K562 (cell line): ENCODE data around the gene ELFN2. TPM values are rescaled to one million over a fixed set of nuclear protein-coding genes. Genes with fewer than 3 reads are reported as not detected.

Experiments used
- ATAC-seq: fragments of 200-7000 bp; cut with Tn5 transposase; 3 replicates; pipeline ENCODE4 v1.9.1; 2020; ENCODE audit warnings: moderate library complexity
- BruUV-seq: library from RNA; stranded (reverse); fragments of 400-500 nt; replicated peaks from 2 replicates; lab custom pipeline; 2021; lab: Mats Ljungman, UMichigan
- CTCF ChIA-PET: fragments of 300-600 bp; formaldehyde crosslinking; extraction: SDS; loops from one replicate; lab custom pipeline; 2021; ENCODE audit warnings: low intra/inter-chr PET ratio; lab: Yijun Ruan, JAX
- POLR2A ChIA-PET: fragments of 300-600, 350-650 bp; sonication (Branson Sonifier 250); formaldehyde crosslinking; extraction: SDS; loops from one replicate; lab custom pipeline; 2021; ENCODE audit warnings: antibody characterized with exemption, inconsistent platforms; lab: Yijun Ruan, JAX
- DNase-seq, 4 experiments: peaks; one replicate each; pipeline versions ENCODE4 v3.0.0 to v3.0.0-alpha.2; 2011 to 2018; ENCODE audit warnings: low spot score in 3 of 4, mixed read lengths in 3 of 4; ENCODE audit errors: extremely low read depth in 1 of 4
- FAIRE-seq: peaks from 2 replicates; lab custom pipeline; 2011; peaks lifted over from hg19 to GRCh38; lab: Jason Lieb, UNC
- H2AFZ ChIP-seq: 2 replicates; pipeline ENCODE4 v1.6.0; 2011; ENCODE audit warnings: low read depth, low read length, control low read depth, inconsistent platforms
- H3K27ac ChIP-seq: fragments of 200-600 bp; 3 replicates; pipeline ENCODE4 v1.8.0; 2011; ENCODE audit warnings: low read depth, mild to moderate bottlenecking, control low read depth, inconsistent platforms, low read length, moderate library complexity, mixed read lengths; ENCODE audit errors: extremely low read depth
- H3K27me3 ChIP-seq, 2 experiments: fragments of 300-600 bp in 1 of 2; 2 replicates in 1 of 2; 3 replicates in 1 of 2; pipeline versions ENCODE4 v1.6.0 to v1.8.0; 2011; ENCODE audit warnings: inconsistent platforms in 2 of 2, low read length in 2 of 2, mild to moderate bottlenecking in 1 of 2, mixed read lengths in 1 of 2, moderate library complexity in 1 of 2; ENCODE audit not compliant: control insufficient read depth in 2 of 2, insufficient read depth in 2 of 2
- H3K36me3 ChIP-seq: fragments of 300-600 bp; 3 replicates; pipeline ENCODE4 v1.8.0; 2011; ENCODE audit warnings: mild to moderate bottlenecking, low read length, inconsistent platforms; ENCODE audit not compliant: control insufficient read depth, insufficient read depth
- H3K4me1 ChIP-seq, 2 experiments: fragments of 200-600 bp in 1 of 2; replicated peaks in 1 of 2; 2 replicates in 1 of 2; 3 replicates in 1 of 2; pipeline versions ENCODE4 v1.5.1 to v1.8.0; 2011; ENCODE audit warnings: inconsistent platforms in 2 of 2, low read length in 2 of 2, mild to moderate bottlenecking in 1 of 2, mixed read lengths in 1 of 2, moderate library complexity in 1 of 2; ENCODE audit not compliant: control insufficient read depth in 2 of 2, insufficient read depth in 2 of 2
- H3K4me2 ChIP-seq: 2 replicates; pipeline ENCODE4 v1.6.1; 2011; ENCODE audit warnings: low read length, control low read depth, inconsistent platforms, mixed read lengths; ENCODE audit not compliant: insufficient read depth
- H3K4me3 ChIP-seq: fragments of 200-600 bp; sonication (generic), shearing (Covaris generic); 2 replicates; pipeline ENCODE4 v1.5.1; 2016; ENCODE audit warnings: control low read depth, inconsistent platforms
- H3K79me2 ChIP-seq: fragments of 200-600 bp; 3 replicates; pipeline ENCODE4 v1.8.0; 2011; ENCODE audit warnings: low read length, inconsistent platforms; ENCODE audit not compliant: control insufficient read depth, insufficient read depth
- H3K9ac ChIP-seq, 2 experiments: 2 replicates each; pipeline versions ENCODE4 v1.6.0 to v1.6.1; 2011; ENCODE audit warnings: low read depth in 2 of 2, low read length in 2 of 2, control low read depth in 1 of 2, inconsistent platforms in 1 of 2, mild to moderate bottlenecking in 1 of 2, mixed read lengths in 1 of 2; ENCODE audit not compliant: insufficient read depth in 1 of 2
- H3K9me1 ChIP-seq: one replicate; pipeline ENCODE4 v1.6.0; 2011; ENCODE audit warnings: inconsistent platforms, mild to moderate bottlenecking, low read length, moderate library complexity; ENCODE audit not compliant: control insufficient read depth, insufficient read depth
- H3K9me3 ChIP-seq: replicated peaks from 2 replicates; pipeline ENCODE4 v1.5.1; 2011; ENCODE audit warnings: low read depth, low read length, inconsistent platforms; ENCODE audit not compliant: control insufficient read depth, insufficient read depth
- H4K20me1 ChIP-seq: replicated peaks from 2 replicates; pipeline ENCODE4 v1.6.1; 2011; ENCODE audit warnings: low read length, inconsistent platforms, mixed read lengths; ENCODE audit not compliant: control insufficient read depth, insufficient read depth
- CBX3 ChIP-seq, 2 experiments: IDR thresholded peaks; 1 replicate in 1 of 2; 2 replicates in 1 of 2; pipeline ENCODE4 v1.6.1; 2012; ENCODE audit warnings: inconsistent platforms in 2 of 2, low read length in 2 of 2, borderline replicate concordance in 1 of 2, control low read depth in 1 of 2
- ELF2 ChIP-seq: fragments of 250-450 bp; sonication (Bioruptor Pico); IDR thresholded peaks from 2 replicates; pipeline ENCODE4 v1.5.0; 2021; ENCODE audit warnings: mild to moderate bottlenecking
- FOXJ3 ChIP-seq: sonication (generic); formaldehyde crosslinking; IDR thresholded peaks from 2 replicates; pipeline ENCODE4 v1.4.0; 2020; ENCODE audit warnings: mild to moderate bottlenecking, missing genetic modification reagents
- MTF1 ChIP-seq: fragments of 250-450 bp; sonication (Bioruptor Pico); IDR thresholded peaks from 2 replicates; pipeline ENCODE4 v1.9.0; 2021; ENCODE audit warnings: moderate library complexity, mild to moderate bottlenecking, inconsistent platforms, borderline replicate concordance
- PURB ChIP-seq: sonication (generic); formaldehyde crosslinking; IDR thresholded peaks from 2 replicates; pipeline ENCODE4 v1.9.0; 2021; ENCODE audit warnings: low read depth, mild to moderate bottlenecking, missing genetic modification reagents
- TCF7 ChIP-seq: sonication (generic); IDR thresholded peaks from 2 replicates; pipeline ENCODE4 v1.6.1; 2016; ENCODE audit warnings: antibody characterized with exemption, borderline replicate concordance
- ZNF133 ChIP-seq: fragments of 250-450 bp; sonication (Bioruptor Pico); IDR thresholded peaks from 2 replicates; pipeline ENCODE4 v1.4.0; 2020; ENCODE audit warnings: mild to moderate bottlenecking
- ZNF165 ChIP-seq: fragments of 250-450 bp; sonication (Bioruptor Pico); IDR thresholded peaks from 2 replicates; pipeline ENCODE4 v1.4.0; 2020; ENCODE audit warnings: borderline replicate concordance
- ZNF57 ChIP-seq: fragments of 450-650 bp; formaldehyde crosslinking; IDR thresholded peaks from 2 replicates; pipeline ENCODE4 v1.4.0; 2020; ENCODE audit warnings: mild to moderate bottlenecking, moderate library complexity
- WGBS: fragments of 100-300 bp; shearing (Covaris generic); methylation state at CpG from one replicate; pipeline ENCODE4 v1.1.6; 2016; ENCODE audit warnings: low coverage, mixed read lengths; ENCODE audit not compliant: insufficient coverage; ENCODE audit errors: missing lambda C conversion rate; 5-methylcytosine and 5-hydroxymethylcytosine counted together
- in situ Hi-C: fragments of 300-500 bp; cut with MboI; formaldehyde crosslinking; loops from 4 replicates; pipeline ENCODE4 v1.15.0; 2018; ENCODE audit warnings: inconsistent platforms, mixed read lengths
- intact Hi-C: fragments of 100-400 bp; cut with micrococcal nuclease; formaldehyde crosslinking; loops from 2 replicates; pipeline ENCODE4 v1.14.2; 2022
- polyA plus RNA-seq, 8 experiments: library from polyadenylated mRNA; depleted of rRNA in 4 of 8; stranded (reverse) in 5 of 8; unstranded in 3 of 8; fragments of >200 nt; fragmentation: Nextera tagmentation in 2 of 8; fragmentation: Illumina TruSeq in 1 of 8; extraction: Ambion mirVana in 2 of 8; extraction: Trizol in 1 of 8; gene quantifications; 2 replicates each; pipeline versions ENCODE4 v1.2.1 to v1.2.3, GENCODE V29; 2011 to 2014; ENCODE audit warnings: inconsistent platforms in 1 of 8, missing spikeins in 1 of 8
- total RNA-seq, 7 experiments: library from RNA; depleted of rRNA in 6 of 7; stranded (reverse); fragments of >200 nt in 6 of 7; fragmentation: Illumina TruSeq in 2 of 7; extraction: Trizol in 2 of 7; gene quantifications; 2 replicates each; pipeline versions ENCODE4 v1.2.1 to v1.2.3, GENCODE V29; 2011 to 2021; ENCODE audit warnings: low replicate concordance in 1 of 7
- TF ChIP-seq, protein P1 (sequence below): sonication (generic); formaldehyde crosslinking; IDR thresholded peaks from 2 replicates; pipeline ENCODE4 v1.8.1; 2023; ENCODE audit warnings: mild to moderate bottlenecking, missing genetic modification reagents
- TF ChIP-seq, protein P2 (sequence below), 2 experiments: fragments of 250-450 bp in 1 of 2; fragments of 450-650 bp in 1 of 2; sonication (Bioruptor Pico) in 1 of 2; IDR thresholded peaks; 2 replicates each; pipeline versions ENCODE4 v1.6.1 to v1.8.0; 2016 to 2021; ENCODE audit warnings: mild to moderate bottlenecking in 2 of 2, moderate library complexity in 2 of 2, missing compliant biosample characterization in 1 of 2, missing genetic modification characterization in 1 of 2

The ELFN2 gene
- total and polyA plus RNA-seq, 9 of the 15 experiments (the other 6 are each of a cell fraction or from before 2014, with no cell fraction given): not detected

DNA sequence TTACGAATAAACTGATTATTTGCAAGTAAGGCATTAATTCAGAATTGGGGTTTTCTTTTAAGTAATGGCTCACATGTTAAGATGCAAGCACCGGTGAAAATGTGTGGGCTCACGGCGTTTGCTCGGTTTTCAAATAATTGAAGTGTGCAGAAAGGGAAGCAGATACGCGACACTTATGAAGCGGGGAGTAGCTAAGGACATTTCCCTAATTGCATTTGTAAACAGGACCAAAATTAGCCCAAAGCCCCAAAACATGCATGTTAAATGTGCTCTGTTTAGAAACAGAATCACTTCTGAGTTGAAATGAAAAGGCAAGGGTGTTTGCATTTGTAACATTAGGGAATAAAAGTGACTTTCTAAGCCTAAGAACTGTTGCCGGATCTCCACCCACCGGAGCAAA, 61.3 kb downstream of the ELFN2 start:
- intact Hi-C loops: no loop called here
- FAIRE-seq (no peak), ATAC-seq (no peak), DNase-seq (no peak)
- no TSS peak for BruUV-seq
- Histone ChIP-seq H3K4me3 (no peak overlapping the region), H3K9me1 (no peaks in the 10 kb centered on the region), H3K9ac (no peak overlapping the region; a peak in 1 of 4 replicates), H2AFZ (no peak overlapping the region), H3K36me3 (no peaks in the 10 kb centered on the region), H3K4me2 (no peak overlapping the region), H3K4me1 (peaks cover 0 to 3% of the 10 kb centered on the region in 2 experiments; a peak in 1 of 5 replicates), H4K20me1 (no peaks in the 10 kb centered on the region), H3K27ac (no peak overlapping the region), H3K79me2 (no peaks in the 10 kb centered on the region), H3K27me3 (peaks cover 0 to 45% of the 10 kb centered on the region in 2 experiments; a peak in 2 of 5 replicates), H3K9me3 (no peaks in the 10 kb centered on the region)
- in situ Hi-C loops: no loop called here
- ChIA-PET CTCF (no interaction called here), POLR2A (interaction anchor here (0.5 kb wide), 1 partner anchor 750 kb away, joined by 3 read pairs; no protein-coding TSS in a partner anchor)
- TF ChIP-seq TCF7: no peak
- no peak for TF ChIP-seq ZNF133 (CRISPR knock-in tag)
- TF ChIP-seq MTF1 (CRISPR knock-in tag): no peak
- no peak for TF ChIP-seq CBX3 (IDR thresholded peaks at IDR 0.05; ENCODE audit: borderline replicate concordance in 1 of 2, low read length in 2 of 2)
- TF ChIP-seq ZNF57 (CRISPR knock-in tag): no peak
- TF ChIP-seq FOXJ3 (CRISPR knock-in tag): no peak
- TF ChIP-seq, protein P1, sequence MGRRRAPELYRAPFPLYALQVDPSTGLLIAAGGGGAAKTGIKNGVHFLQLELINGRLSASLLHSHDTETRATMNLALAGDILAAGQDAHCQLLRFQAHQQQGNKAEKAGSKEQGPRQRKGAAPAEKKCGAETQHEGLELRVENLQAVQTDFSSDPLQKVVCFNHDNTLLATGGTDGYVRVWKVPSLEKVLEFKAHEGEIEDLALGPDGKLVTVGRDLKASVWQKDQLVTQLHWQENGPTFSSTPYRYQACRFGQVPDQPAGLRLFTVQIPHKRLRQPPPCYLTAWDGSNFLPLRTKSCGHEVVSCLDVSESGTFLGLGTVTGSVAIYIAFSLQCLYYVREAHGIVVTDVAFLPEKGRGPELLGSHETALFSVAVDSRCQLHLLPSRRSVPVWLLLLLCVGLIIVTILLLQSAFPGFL (CRISPR knock-in tag): no peak
- TF ChIP-seq ELF2 (CRISPR knock-in tag): no peak
- no peak for TF ChIP-seq PURB (CRISPR knock-in tag)
- TF ChIP-seq, protein P2, sequence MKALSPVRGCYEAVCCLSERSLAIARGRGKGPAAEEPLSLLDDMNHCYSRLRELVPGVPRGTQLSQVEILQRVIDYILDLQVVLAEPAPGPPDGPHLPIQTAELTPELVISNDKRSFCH (CRISPR knock-in tag; IDR thresholded peaks at IDR 0.05): no peak
- TF ChIP-seq, protein P2 (tag; IDR thresholded peaks at IDR 0.05): no peak
- TF ChIP-seq ZNF165 (CRISPR knock-in tag): no peak
- WGBS: 14% methylated on average over 10 of the region's 10 CpGs
